Hematopoietic multipotent progenitor cell treated with erythropoietin and hydrocortisone succinate and interleukin-3 and kit ligand, for 17 days (in vitro differentiated cells): ENCODE data around the gene ANO6.

ENCODE experiments used
- DNase-seq: peaks from one replicate; pipeline ENCODE4 v3.0.0-alpha.2; 2015; ENCODE audit warnings: low spot score

Gene ANO6

GRCh38 chr12:45406988-45407850 lies 191.3 kb downstream of the ANO6 start:
- DNase-seq, result no peak

- no peak for DNase-seq
Observed at GRCh38 chr12:45407981-45408728, 192.3 kb downstream of the ANO6 start.

GRCh38 chr12:45408729-45409114 lies 192.8 kb downstream of the ANO6 start:
- no peak for DNase-seq

GRCh38 chr12:45409966-45410365 lies 194.1 kb downstream of the ANO6 start:
- DNase-seq, result no peak

GRCh38 chr12:45411626-45412025 lies 195.7 kb downstream of the ANO6 start:
- DNase-seq, result no peak

GRCh38 chr12:45415393-45415817 lies 199.5 kb downstream of the ANO6 start:
- DNase-seq, result no peak

- no peak for DNase-seq
Observed at GRCh38 chr12:45416126-45416525, 200.2 kb downstream of the ANO6 start.

GRCh38 chr12:45418520-45418919 lies 202.6 kb downstream of the ANO6 start:
- no peak for DNase-seq

- no peak for DNase-seq
Observed at GRCh38 chr12:45419317-45419814, 203.5 kb downstream of the ANO6 start.

GRCh38 chr12:45421736-45422135 lies 205.8 kb downstream of the ANO6 start:
- DNase-seq, result no peak

GRCh38 chr12:45423931-45424330 lies 208.0 kb downstream of the ANO6 start:
- DNase-seq, result no peak

GRCh38 chr12:45425426-45425825 lies 209.5 kb downstream of the ANO6 start:
- no peak for DNase-seq

GRCh38 chr12:45426294-45426693 lies 210.4 kb downstream of the ANO6 start:
- no peak for DNase-seq

- DNase-seq, result no peak
Observed at GRCh38 chr12:45427042-45427441, 211.1 kb downstream of the ANO6 start.

GRCh38 chr12:45429831-45430230 lies 213.9 kb downstream of the ANO6 start:
- no peak for DNase-seq

GRCh38 chr12:45431126-45431525 lies 215.2 kb downstream of the ANO6 start:
- no peak for DNase-seq

GRCh38 chr12:45432710-45433109 lies 216.8 kb downstream of the ANO6 start:
- DNase-seq, result no peak

GRCh38 chr12:45433441-45433868 lies 217.6 kb downstream of the ANO6 start:
- no peak for DNase-seq

- no peak for DNase-seq
Observed at GRCh38 chr12:45434094-45434493, 218.2 kb downstream of the ANO6 start.

- no peak for DNase-seq
Observed at GRCh38 chr12:45435945-45436710, 220.2 kb downstream of the ANO6 start.

- no peak for DNase-seq
Observed at GRCh38 chr12:45439039-45439438, 223.1 kb downstream of the ANO6 start.

- DNase-seq, result no peak
Observed at GRCh38 chr12:45446013-45446412, 230.1 kb downstream of the ANO6 start.
